ENCODE data around the gene CCDC88B. TPM values are rescaled to one million over a fixed set of nuclear protein-coding genes. Genes with fewer than 3 reads are reported as not detected.

Gene CCDC88B
- total and polyA plus RNA-seq, 2 experiments from 2014 or later: 6.8 to 12.1 TPM

- TF ChIP-seq, protein P1, sequence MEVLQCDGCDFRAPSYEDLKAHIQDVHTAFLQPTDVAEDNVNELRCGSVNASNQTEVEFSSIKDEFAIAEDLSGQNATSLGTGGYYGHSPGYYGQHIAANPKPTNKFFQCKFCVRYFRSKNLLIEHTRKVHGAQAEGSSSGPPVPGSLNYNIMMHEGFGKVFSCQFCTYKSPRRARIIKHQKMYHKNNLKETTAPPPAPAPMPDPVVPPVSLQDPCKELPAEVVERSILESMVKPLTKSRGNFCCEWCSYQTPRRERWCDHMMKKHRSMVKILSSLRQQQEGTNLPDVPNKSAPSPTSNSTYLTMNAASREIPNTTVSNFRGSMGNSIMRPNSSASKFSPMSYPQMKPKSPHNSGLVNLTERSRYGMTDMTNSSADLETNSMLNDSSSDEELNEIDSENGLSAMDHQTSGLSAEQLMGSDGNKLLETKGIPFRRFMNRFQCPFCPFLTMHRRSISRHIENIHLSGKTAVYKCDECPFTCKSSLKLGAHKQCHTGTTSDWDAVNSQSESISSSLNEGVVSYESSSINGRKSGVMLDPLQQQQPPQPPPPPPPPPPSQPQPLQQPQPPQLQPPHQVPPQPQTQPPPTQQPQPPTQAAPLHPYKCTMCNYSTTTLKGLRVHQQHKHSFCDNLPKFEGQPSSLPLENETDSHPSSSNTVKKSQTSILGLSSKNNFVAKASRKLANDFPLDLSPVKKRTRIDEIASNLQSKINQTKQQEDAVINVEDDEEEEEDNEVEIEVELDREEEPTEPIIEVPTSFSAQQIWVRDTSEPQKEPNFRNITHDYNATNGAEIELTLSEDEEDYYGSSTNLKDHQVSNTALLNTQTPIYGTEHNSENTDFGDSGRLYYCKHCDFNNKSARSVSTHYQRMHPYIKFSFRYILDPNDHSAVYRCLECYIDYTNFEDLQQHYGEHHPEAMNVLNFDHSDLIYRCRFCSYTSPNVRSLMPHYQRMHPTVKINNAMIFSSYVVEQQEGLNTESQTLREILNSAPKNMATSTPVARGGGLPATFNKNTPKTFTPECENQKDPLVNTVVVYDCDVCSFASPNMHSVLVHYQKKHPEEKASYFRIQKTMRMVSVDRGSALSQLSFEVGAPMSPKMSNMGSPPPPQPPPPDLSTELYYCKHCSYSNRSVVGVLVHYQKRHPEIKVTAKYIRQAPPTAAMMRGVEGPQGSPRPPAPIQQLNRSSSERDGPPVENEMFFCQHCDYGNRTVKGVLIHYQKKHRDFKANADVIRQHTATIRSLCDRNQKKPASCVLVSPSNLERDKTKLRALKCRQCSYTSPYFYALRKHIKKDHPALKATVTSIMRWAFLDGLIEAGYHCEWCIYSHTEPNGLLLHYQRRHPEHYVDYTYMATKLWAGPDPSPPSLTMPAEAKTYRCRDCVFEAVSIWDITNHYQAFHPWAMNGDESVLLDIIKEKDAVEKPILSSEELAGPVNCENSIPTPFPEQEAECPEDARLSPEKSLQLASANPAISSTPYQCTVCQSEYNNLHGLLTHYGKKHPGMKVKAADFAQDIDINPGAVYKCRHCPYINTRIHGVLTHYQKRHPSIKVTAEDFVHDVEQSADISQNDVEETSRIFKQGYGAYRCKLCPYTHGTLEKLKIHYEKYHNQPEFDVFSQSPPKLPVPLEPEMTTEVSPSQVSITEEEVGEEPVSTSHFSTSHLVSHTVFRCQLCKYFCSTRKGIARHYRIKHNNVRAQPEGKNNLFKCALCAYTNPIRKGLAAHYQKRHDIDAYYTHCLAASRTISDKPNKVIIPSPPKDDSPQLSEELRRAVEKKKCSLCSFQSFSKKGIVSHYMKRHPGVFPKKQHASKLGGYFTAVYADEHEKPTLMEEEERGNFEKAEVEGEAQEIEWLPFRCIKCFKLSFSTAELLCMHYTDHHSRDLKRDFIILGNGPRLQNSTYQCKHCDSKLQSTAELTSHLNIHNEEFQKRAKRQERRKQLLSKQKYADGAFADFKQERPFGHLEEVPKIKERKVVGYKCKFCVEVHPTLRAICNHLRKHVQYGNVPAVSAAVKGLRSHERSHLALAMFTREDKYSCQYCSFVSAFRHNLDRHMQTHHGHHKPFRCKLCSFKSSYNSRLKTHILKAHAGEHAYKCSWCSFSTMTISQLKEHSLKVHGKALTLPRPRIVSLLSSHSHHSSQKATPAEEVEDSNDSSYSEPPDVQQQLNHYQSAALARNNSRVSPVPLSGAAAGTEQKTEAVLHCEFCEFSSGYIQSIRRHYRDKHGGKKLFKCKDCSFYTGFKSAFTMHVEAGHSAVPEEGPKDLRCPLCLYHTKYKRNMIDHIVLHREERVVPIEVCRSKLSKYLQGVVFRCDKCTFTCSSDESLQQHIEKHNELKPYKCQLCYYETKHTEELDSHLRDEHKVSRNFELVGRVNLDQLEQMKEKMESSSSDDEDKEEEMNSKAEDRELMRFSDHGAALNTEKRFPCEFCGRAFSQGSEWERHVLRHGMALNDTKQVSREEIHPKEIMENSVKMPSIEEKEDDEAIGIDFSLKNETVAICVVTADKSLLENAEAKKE (CRISPR knock-in tag; IDR thresholded peaks at IDR 0.05): no peak
Measured at GRCh38 chr11:64327375-64327774, 12.6 kb upstream of the CCDC88B start (continued).

- ATAC-seq: no peak
- H3K9me3 Mint-ChIP-seq: no peaks in the 10 kb centered on the region
- H3K4me3 Mint-ChIP-seq: no peak overlapping the region
- peaks cover 17% of the 10 kb centered on the region for H3K4me1 Mint-ChIP-seq
- Histone ChIP-seq H3K4me3 (no peak overlapping the region), H3K79me2 (replicated peaks; ENCODE audit: insufficient read depth) (no peaks in the 10 kb centered on the region), H4K20me1 (replicated peaks; ENCODE audit: insufficient read depth) (no peaks in the 10 kb centered on the region), H3F3A (replicated peaks; ENCODE audit: low read depth) (0 out of 2 replicates have a peak, but pooled peaks cover 8% of the 10 kb centered on the region), H2AFZ (no peak overlapping the region), H3K27me3 (ENCODE audit: insufficient read depth) (no peaks in the 10 kb centered on the region), H3K4me1 (ENCODE audit: insufficient read depth) (peaks cover 8% of the 10 kb centered on the region), H3K36me3 (ENCODE audit: insufficient read depth) (no peaks in the 10 kb centered on the region), H3K4me2 (no peak overlapping the region), H3K9me2 (ENCODE audit: insufficient read depth) (no peaks in the 10 kb centered on the region), H3K27ac (ENCODE audit: low read depth) (no peak overlapping the region)
- no peak for DNase-seq (ENCODE audit: low spot score)
- H3K36me3 Mint-ChIP-seq (ENCODE audit: low read depth): no peaks in the 10 kb centered on the region
- peaks cover 4% of the 10 kb centered on the region for H3K27me3 Mint-ChIP-seq (ENCODE audit: insufficient read depth, low read depth, poor library complexity)
- no peak for TF ChIP-seq REST (IDR thresholded peaks at IDR 0.05; ENCODE audit: unreplicated experiment)
- no peak for TF ChIP-seq ZNF114 (CRISPR knock-in tag; IDR thresholded peaks at IDR 0.05)
- TF ChIP-seq CTCF (conservative IDR thresholded peaks at IDR 0.05; ENCODE audit: low read depth in 2 of 2): no peak
- TF ChIP-seq NANOG (IDR thresholded peaks at IDR 0.05; ENCODE audit: borderline replicate concordance): no peak
- TF ChIP-seq JUNB (IDR thresholded peaks at IDR 0.05; ENCODE audit: unreplicated experiment): no peak
- no peak for TF ChIP-seq EZH2phosphoT487 (IDR thresholded peaks at IDR 0.05; ENCODE audit: unreplicated experiment)
- TF ChIP-seq STAT1 (IDR thresholded peaks at IDR 0.05; ENCODE audit: unreplicated experiment): no peak
- no peak for TF ChIP-seq POLR2AphosphoS5 (IDR thresholded peaks at IDR 0.05; ENCODE audit: low read depth)
- TF ChIP-seq ETS1 (IDR thresholded peaks at IDR 0.05): no peak
- no peak for TF ChIP-seq CREB1 (CRISPR knock-in tag; IDR thresholded peaks at IDR 0.05; ENCODE audit: low read depth)
- H3K27ac Mint-ChIP-seq: no peak overlapping the region
Measured at GRCh38 chr11:64327993-64328392, 12.0 kb upstream of the CCDC88B start.
